Common myeloid progenitor, CD34-positive (primary cell): ENCODE results near the gene TTC33.
"Not testable (repeated sequence)": the region's sequence is repeated elsewhere in the genome, so short reads cannot be mapped to it uniquely, and the experiment has no call there.

ENCODE experiments used
- CTCF ChIA-PET: fragments of 350-600 bp; sonication (Branson Sonifier 250); formaldehyde crosslinking; loops from one replicate; lab custom pipeline; 2021; ENCODE audit warnings: antibody characterized with exemption; lab: Charles Lee
- POLR2A ChIA-PET: fragments of 350-600 bp; sonication (Branson Sonifier 250); formaldehyde crosslinking; loops from one replicate; lab custom pipeline; 2021; ENCODE audit warnings: antibody characterized with exemption; lab: Charles Lee
- DNase-seq, 3 donors: peaks; one replicate each; pipeline versions ENCODE4 v3.0.0 to v3.0.0-alpha.2; 2013
- H3K27ac ChIP-seq, 2 experiments: 1 replicate in 1 of 2; 2 replicates in 1 of 2; pipeline ENCODE4 v1.7.0; 2013; ENCODE audit warnings: inconsistent platforms in 2 of 2, low read length in 2 of 2, mild to moderate bottlenecking in 2 of 2, low read depth in 1 of 2, moderate library complexity in 1 of 2; ENCODE audit not compliant: severe bottlenecking in 2 of 2, insufficient read depth in 1 of 2, poor library complexity in 1 of 2
- H3K27me3 ChIP-seq, 5 experiments: replicated peaks in 2 of 5; 1 replicate in 3 of 5; 2 replicates in 2 of 5; pipeline versions ENCODE4 v1.6.1 to v1.7.0; 2013; ENCODE audit warnings: low read length in 4 of 5, mild to moderate bottlenecking in 2 of 5, moderate library complexity in 2 of 5, inconsistent platforms in 1 of 5; ENCODE audit not compliant: insufficient read depth in 5 of 5, control insufficient read depth in 4 of 5
- H3K36me3 ChIP-seq, 4 experiments: 1 replicate in 2 of 4; 2 replicates in 2 of 4; pipeline versions ENCODE4 v1.6.1 to v1.7.0; 2013; ENCODE audit warnings: low read length in 3 of 4, control low read depth in 1 of 4, mild to moderate bottlenecking in 1 of 4; ENCODE audit not compliant: control insufficient read depth in 4 of 4, insufficient read depth in 4 of 4
- H3K4me1 ChIP-seq, 4 experiments: 1 replicate in 3 of 4; 2 replicates in 1 of 4; pipeline versions ENCODE4 v1.6.1 to v1.7.1; 2013; ENCODE audit warnings: low read length in 3 of 4, mild to moderate bottlenecking in 3 of 4, control low read depth in 1 of 4, inconsistent platforms in 1 of 4, moderate library complexity in 1 of 4; ENCODE audit not compliant: control insufficient read depth in 4 of 4, insufficient read depth in 4 of 4; ENCODE audit errors: control extremely low read depth in 1 of 4
- H3K4me3 ChIP-seq, 7 experiments: 1 replicate in 4 of 7; 2 replicates in 3 of 7; pipeline versions ENCODE4 v1.5.1 to v1.7.0; 2013; ENCODE audit warnings: mild to moderate bottlenecking in 7 of 7, low read length in 6 of 7, moderate library complexity in 6 of 7, inconsistent platforms in 2 of 7, low read depth in 2 of 7, control low read depth in 1 of 7; ENCODE audit not compliant: insufficient read depth in 4 of 7, control insufficient read depth in 1 of 7; ENCODE audit errors: extremely low read depth in 1 of 7
- H3K9me3 ChIP-seq, 5 experiments: 1 replicate in 4 of 5; 2 replicates in 1 of 5; pipeline versions ENCODE4 v1.6.1 to v1.7.1; 2013; ENCODE audit warnings: low read length in 4 of 5, mild to moderate bottlenecking in 2 of 5, inconsistent platforms in 1 of 5, low read depth in 1 of 5, moderate library complexity in 1 of 5; ENCODE audit not compliant: control insufficient read depth in 4 of 5, insufficient read depth in 2 of 5; ENCODE audit errors: control extremely low read depth in 1 of 5
- WGBS: methylation state at CpG from one replicate; pipeline ENCODE4 v1.1.5; 2013; ENCODE audit not compliant: insufficient coverage; 5-methylcytosine and 5-hydroxymethylcytosine counted together

The TTC33 gene

GRCh38 chr5:40797273-40798011, 41.7 kb upstream of the TTC33 start:
- DNase-seq: peak; percentile 92 to 98 (median 97)
- H3K4me3 ChIP-seq: peak overlapping the region; percentile 79 to 99 (median 86)
- no peaks in the 10 kb centered on the region for H3K27me3 ChIP-seq
- peaks cover 7 to 32% (median 21%) of the 10 kb centered on the region in 4 experiments for H3K4me1 ChIP-seq
- POLR2A ChIA-PET: interaction anchor here (1.7 kb wide), 1 partner anchor 28 kb away, joined by 3 read pairs; no protein-coding TSS in a partner anchor
- H3K36me3 ChIP-seq: peaks cover 0 to 7% (median under 1%) of the 10 kb centered on the region in 4 experiments
- CTCF ChIA-PET: interaction anchor here (0.7 to 1.4 kb wide), 2 partner anchors 42 to 1585 kb away, joined by 3 read pairs; partner anchors contain the start of gene TTC33
- WGBS: 0% methylated on average over 30 of the region's 56 CpGs
- no peaks in the 10 kb centered on the region for H3K9me3 ChIP-seq
- peak overlapping the region; percentile 79 to 86 for H3K27ac ChIP-seq

GRCh38 chr5:40796487-40796889, 40.7 kb upstream of the TTC33 start:
- peak overlapping the region in 5 of 7 experiments; percentile 79 to 99 (median 85) for H3K4me3 ChIP-seq
- POLR2A ChIA-PET: interaction anchor here (1.7 kb wide), 1 partner anchor 27 kb away, joined by 3 read pairs; no protein-coding TSS in a partner anchor
- peaks cover 7 to 33% (median 21%) of the 10 kb centered on the region in 4 experiments for H3K4me1 ChIP-seq
- no peaks in the 10 kb centered on the region for H3K27me3 ChIP-seq
- CTCF ChIA-PET: interaction anchor here (1.4 to 1.5 kb wide), 2 partner anchors 21 to 41 kb away, joined by 3 read pairs; partner anchors contain the start of gene TTC33
- DNase-seq: peak in 1 of 3 donors; percentile 35
- peak overlapping the region in 1 of 2 experiments; percentile 86 for H3K27ac ChIP-seq
- H3K36me3 ChIP-seq: peaks cover 0 to 7% (median under 1%) of the 10 kb centered on the region in 4 experiments
- WGBS: 40% methylated on average over 1 of the region's 3 CpGs
- H3K9me3 ChIP-seq: no peaks in the 10 kb centered on the region

- H3K27ac ChIP-seq, POLR2A ChIA-PET, H3K4me3 ChIP-seq, H3K36me3 ChIP-seq, DNase-seq, H3K9me3 ChIP-seq, H3K27me3 ChIP-seq: not testable (repeated sequence)
- H3K4me1 ChIP-seq: peaks cover 7 to 39% (median 22%) of the 10 kb centered on the region in 4 experiments
- CTCF ChIA-PET: interaction anchor here (1.5 kb wide), 1 partner anchor 20 kb away, joined by 3 read pairs; no protein-coding TSS in a partner anchor
- 100% methylated on average over 1 of the region's 3 CpGs for WGBS
Observed at GRCh38 chr5:40794877-40795276, 39.1 kb upstream of the TTC33 start.

GRCh38 chr5:40794340-40794739, 38.6 kb upstream of the TTC33 start:
- H3K4me3 ChIP-seq, DNase-seq, H3K27me3 ChIP-seq, POLR2A ChIA-PET, H3K9me3 ChIP-seq, H3K27ac ChIP-seq, H3K36me3 ChIP-seq, CTCF ChIA-PET: not testable (repeated sequence)
- peaks cover 7 to 40% (median 20%) of the 10 kb centered on the region in 4 experiments for H3K4me1 ChIP-seq

- WGBS: 90% methylated on average over 2 of the region's 10 CpGs
- CTCF ChIA-PET: interaction anchor here (0.7 to 1.4 kb wide), 4 partner anchors 14 to 46 kb away, joined by 3 to 5 read pairs (median 4); no protein-coding TSS in a partner anchor
- POLR2A ChIA-PET: not testable (repeated sequence)
Observed at GRCh38 chr5:40792691-40793090, 36.9 kb upstream of the TTC33 start.

GRCh38 chr5:40791715-40792139, 36.0 kb upstream of the TTC33 start:
- no peaks in the 10 kb centered on the region for H3K27me3 ChIP-seq
- peak overlapping the region in 1 of 7 experiments; percentile 13 for H3K4me3 ChIP-seq
- no peak overlapping the region for H3K27ac ChIP-seq
- POLR2A ChIA-PET: no interaction called here
- CTCF ChIA-PET: interaction anchor here (1.0 to 2.1 kb wide), 2 partner anchors 12 to 17 kb away, joined by 3 to 12 read pairs; no protein-coding TSS in a partner anchor
- peaks cover 0 to 12% (median 3%) of the 10 kb centered on the region in 4 experiments for H3K36me3 ChIP-seq
- peaks cover 5 to 29% (median 12%) of the 10 kb centered on the region in 4 experiments for H3K4me1 ChIP-seq
- H3K9me3 ChIP-seq: no peaks in the 10 kb centered on the region
- no CpG with 5 or more reads among the region's 3 CpGs for WGBS
- no peak for DNase-seq

More at GRCh38 chr5:40792691-40793090, 36.9 kb upstream of the TTC33 start:
- H3K27ac ChIP-seq, H3K27me3 ChIP-seq, H3K36me3 ChIP-seq, H3K9me3 ChIP-seq, H3K4me3 ChIP-seq, DNase-seq: not testable (repeated sequence)
- H3K4me1 ChIP-seq: peaks cover 7 to 34% (median 14%) of the 10 kb centered on the region in 4 experiments
